OCI-LY7 (cell line): Measurements from ENCODE around the gene KAT2B.

Source experiments
- CTCF ChIP-seq: fragments of 200-600 bp; sonication (generic); conservative IDR thresholded peaks from 2 replicates; pipeline ENCODE4 v1.5.1; 2014; ENCODE audit warnings: mild to moderate bottlenecking, antibody characterized with exemption, low read length, moderate library complexity, mixed read lengths
- EZH2phosphoT487 ChIP-seq: fragments of 200-600 bp; sonication (generic); IDR thresholded peaks from 2 replicates; pipeline ENCODE4 v1.6.1; 2018; ENCODE audit warnings: low read depth, borderline replicate concordance, mild to moderate bottlenecking, mixed run types, antibody characterized with exemption, low read length, moderate library complexity, mixed read lengths

GRCh38 chr3:20055842-20056241 is 15.6 kb downstream of the KAT2B start:
- no peak for TF ChIP-seq CTCF
- no peak for TF ChIP-seq EZH2phosphoT487
